ENCODE results near the gene PKN3. TPM values are rescaled to one million over a fixed set of nuclear protein-coding genes. Genes with fewer than 3 reads are reported as not detected.

Gene PKN3
- total and polyA plus RNA-seq, 2 of the 13 experiments (the other 11 are each of a cell fraction or from before 2014, with no cell fraction given) = 10.5 to 13.2 TPM

- no peak for TF ChIP-seq AFF4 (CRISPR knock-in tag; IDR thresholded peaks at IDR 0.05)
- TF ChIP-seq THRA (CRISPR knock-in tag; IDR thresholded peaks at IDR 0.05; ENCODE audit: borderline replicate concordance) = peak; percentile 32; the same call in 1 of the 2 replicates
- TF ChIP-seq ZNF784 (CRISPR knock-in tag; IDR thresholded peaks at IDR 0.05; ENCODE audit: borderline replicate concordance) = no peak
- no peak for TF ChIP-seq BRF2 (CRISPR knock-in tag; IDR thresholded peaks at IDR 0.05)
- no peak for TF ChIP-seq FOXA1 (IDR thresholded peaks at IDR 0.05)
- no peak for TF ChIP-seq FOXA1 (CRISPR knock-in tag; IDR thresholded peaks at IDR 0.05)
- TF ChIP-seq NR2C2 (CRISPR knock-in tag; IDR thresholded peaks at IDR 0.05; ENCODE audit: borderline replicate concordance) = peak; percentile 30; the same call in 1 of the 2 replicates
- TF ChIP-seq SRY (CRISPR knock-in tag; IDR thresholded peaks at IDR 0.05) = no peak
- no peak for TF ChIP-seq U2AF2 (IDR thresholded peaks at IDR 0.05; ENCODE audit: low read depth, low read length)
- no peak for TF ChIP-seq ATF4 (CRISPR knock-in tag; IDR thresholded peaks at IDR 0.05)
- no peak for TF ChIP-seq ZNF674 (CRISPR knock-in tag; IDR thresholded peaks at IDR 0.05; ENCODE audit: low read depth)
- TF ChIP-seq HNF4G (IDR thresholded peaks at IDR 0.05; ENCODE audit: borderline replicate concordance, low read depth, low read length) = no peak
- no peak for TF ChIP-seq HNF4G (CRISPR knock-in tag; IDR thresholded peaks at IDR 0.05; ENCODE audit: borderline replicate concordance, low read depth)
- no peak for TF ChIP-seq USF2 (IDR thresholded peaks at IDR 0.05; ENCODE audit: low read depth, low read length)
- TF ChIP-seq USF2 (CRISPR knock-in tag; IDR thresholded peaks at IDR 0.05; ENCODE audit: borderline replicate concordance) = no peak
- no peak for TF ChIP-seq POLR2AphosphoS5 (IDR thresholded peaks at IDR 0.05; ENCODE audit: low read depth, low read length)
- no peak for TF ChIP-seq SNRNP70 (IDR thresholded peaks at IDR 0.05; ENCODE audit: low read depth, low read length)
- no peak for TF ChIP-seq SNAPC5 (CRISPR knock-in tag; IDR thresholded peaks at IDR 0.05; ENCODE audit: borderline replicate concordance)
- TF ChIP-seq NFRKB (IDR thresholded peaks at IDR 0.05) = no peak
- TF ChIP-seq PTBP1 (IDR thresholded peaks at IDR 0.05; ENCODE audit: low read depth, low read length, poor library complexity, severe bottlenecking) = no peak
Observed at GRCh38 chr9:128733256-128733655, 31.0 kb downstream of the PKN3 start (continued).
